HepG2 (cell line): ENCODE measurements around the gene CDT1. TPM values are rescaled to one million over a fixed set of nuclear protein-coding genes. Genes with fewer than 3 reads are reported as not detected.

Source experiments
- ATF6 ChIP-seq: sonication (generic); formaldehyde crosslinking; conservative IDR thresholded peaks from 2 replicates; pipeline ENCODE4 v1.4.0; 2020; ENCODE audit warnings: missing genetic modification reagents
- CAMTA2 ChIP-seq: sonication (generic); formaldehyde crosslinking; IDR thresholded peaks from 2 replicates; pipeline ENCODE4 v1.4.0; 2020; ENCODE audit warnings: mild to moderate bottlenecking, missing genetic modification reagents, borderline replicate concordance
- GTF2F1 ChIP-seq: fragments of 150-350 bp; IDR thresholded peaks from 2 replicates; pipeline ENCODE4 v1.6.1; 2014; ENCODE audit warnings: low read length
- HHEX ChIP-seq: IDR thresholded peaks from 2 replicates; pipeline ENCODE4 v1.6.1; 2016; ENCODE audit warnings: control low read depth
- HOXA9 ChIP-seq: sonication (generic); formaldehyde crosslinking; IDR thresholded peaks from 2 replicates; pipeline ENCODE4 v1.8.1; 2022; ENCODE audit warnings: missing genetic modification reagents, mild to moderate bottlenecking, moderate library complexity, borderline replicate concordance
- KDM5A ChIP-seq: fragments of 200-600 bp; sonication (generic); IDR thresholded peaks from 2 replicates; pipeline ENCODE4 v1.7.0; 2018; ENCODE audit warnings: antibody characterized with exemption, mild to moderate bottlenecking, low read length, borderline replicate concordance
- KLF6 ChIP-seq: IDR thresholded peaks from 2 replicates; pipeline ENCODE4 v1.8.0; 2016; ENCODE audit warnings: missing biosample characterization, missing genetic modification reagents
- POLR2AphosphoS2 ChIP-seq: IDR thresholded peaks from 2 replicates; pipeline ENCODE4 v1.6.1; 2011; ENCODE audit warnings: low read depth, low read length, improper control_type of control experiment
- SNAI1 ChIP-seq: sonication (generic); formaldehyde crosslinking; IDR thresholded peaks from 2 replicates; pipeline ENCODE4 v1.5.0; 2020; ENCODE audit warnings: mild to moderate bottlenecking, missing genetic modification reagents, borderline replicate concordance
- TBP ChIP-seq: sonication (generic); formaldehyde crosslinking; IDR thresholded peaks from 2 replicates; pipeline ENCODE4 v1.5.0; 2020; ENCODE audit warnings: missing genetic modification reagents
- TEAD2 ChIP-seq: sonication (generic); formaldehyde crosslinking; IDR thresholded peaks from 2 replicates; pipeline ENCODE4 v1.9.0; 2021; ENCODE audit warnings: missing genetic modification reagents
- TGIF2 ChIP-seq: IDR thresholded peaks from 2 replicates; pipeline ENCODE4 v1.6.1; 2016; ENCODE audit warnings: control low read depth, missing compliant biosample characterization
- THRA ChIP-seq: sonication (generic); formaldehyde crosslinking; IDR thresholded peaks from 2 replicates; pipeline ENCODE4 v1.4.0; 2020; ENCODE audit warnings: missing genetic modification reagents, borderline replicate concordance
- ZBTB44 ChIP-seq: sonication (generic); formaldehyde crosslinking; IDR thresholded peaks from 2 replicates; pipeline ENCODE4 v1.4.0; 2020; ENCODE audit warnings: missing genetic modification reagents
- ZBTB7A ChIP-seq: sonication (generic); formaldehyde crosslinking; IDR thresholded peaks from 2 replicates; pipeline ENCODE4 v1.8.0; 2022; ENCODE audit warnings: mild to moderate bottlenecking, missing genetic modification reagents
- ZFAT ChIP-seq: sonication (generic); formaldehyde crosslinking; conservative IDR thresholded peaks from 2 replicates; pipeline ENCODE4 v1.8.1; 2023; ENCODE audit warnings: missing genetic modification reagents, inconsistent platforms
- ZNF235 ChIP-seq: sonication (generic); formaldehyde crosslinking; IDR thresholded peaks from 2 replicates; pipeline ENCODE4 v1.8.1; 2023; ENCODE audit warnings: mild to moderate bottlenecking, missing genetic modification reagents, borderline replicate concordance
- ZNF496 ChIP-seq: sonication (generic); formaldehyde crosslinking; IDR thresholded peaks from 2 replicates; pipeline ENCODE4 v1.8.1; 2023; ENCODE audit warnings: mild to moderate bottlenecking, moderate library complexity, missing genetic modification reagents; ENCODE audit not compliant: insufficient replicate concordance
- ZNF513 ChIP-seq: sonication (generic); formaldehyde crosslinking; conservative IDR thresholded peaks from 2 replicates; pipeline ENCODE4 v1.5.0; 2020; ENCODE audit warnings: missing genetic modification reagents
- ZNF572 ChIP-seq: sonication (generic); formaldehyde crosslinking; IDR thresholded peaks from 2 replicates; pipeline ENCODE4 v1.5.1; 2020; ENCODE audit warnings: mild to moderate bottlenecking, missing genetic modification reagents
- ZNF576 ChIP-seq: sonication (generic); formaldehyde crosslinking; IDR thresholded peaks from 2 replicates; pipeline ENCODE4 v1.4.0; 2020; ENCODE audit warnings: mild to moderate bottlenecking, missing genetic modification reagents
- ZNF720 ChIP-seq: sonication (generic); formaldehyde crosslinking; IDR thresholded peaks from 2 replicates; pipeline ENCODE4 v1.4.0; 2020; ENCODE audit warnings: missing genetic modification reagents
- ZNF746 ChIP-seq: sonication (generic); formaldehyde crosslinking; IDR thresholded peaks from 2 replicates; pipeline ENCODE4 v1.8.0; 2022; ENCODE audit warnings: mild to moderate bottlenecking, missing genetic modification reagents
- polyA plus RNA-seq, 8 experiments: library from polyadenylated mRNA; depleted of rRNA in 3 of 8; stranded (reverse) in 7 of 8; unstranded in 1 of 8; fragments of >200 nt; fragmentation: Illumina TruSeq in 4 of 8; extraction: Trizol in 4 of 8; gene quantifications; 2 replicates each; pipeline versions ENCODE4 v1.2.1 to v1.2.3, GENCODE V29; 2011 to 2016; ENCODE audit warnings: low read depth in 4 of 8, missing spikeins in 1 of 8, mixed read lengths in 1 of 8; ENCODE audit not compliant: insufficient read depth in 1 of 8
- total RNA-seq, 5 experiments: library from RNA; depleted of rRNA; stranded (reverse); fragments of >200 nt; fragmentation: Illumina TruSeq; extraction: Trizol; gene quantifications; 2 replicates each; pipeline ENCODE4 v1.2.3, GENCODE V29; 2016; ENCODE audit warnings: low read depth in 1 of 5

The CDT1 gene
- total and polyA plus RNA-seq, 2 of the 13 experiments (the other 11 are each of a cell fraction or from before 2014, with no cell fraction given), result 23.1 to 23.8 TPM

GRCh38 chr16:88763502-88764053 is 40.0 kb upstream of the CDT1 start (continued):
- TF ChIP-seq ZNF576 (CRISPR knock-in tag) (no peak), TGIF2 (peak; percentile 94), ZFAT (CRISPR knock-in tag) (no peak), ZNF496 (CRISPR knock-in tag) (no peak), ZNF235 (CRISPR knock-in tag) (no peak), ZBTB7A (CRISPR knock-in tag) (peak; percentile 90; the same call in 1 of the 2 replicates), ZBTB44 (no peak), SNAI1 (CRISPR knock-in tag) (no peak), ZNF720 (CRISPR knock-in tag) (peak; percentile 8; the same call in 1 of the 2 replicates), CAMTA2 (CRISPR knock-in tag) (no peak), KLF6 (peak; percentile 79), HOXA9 (CRISPR knock-in tag) (no peak), KDM5A (no peak), POLR2AphosphoS2 (no peak), HHEX (CRISPR knock-in tag) (peak; percentile 89), ATF6 (CRISPR knock-in tag) (no peak), ZNF746 (0 out of 2 replicates have a peak, but pooled peaks have one; percentile 54), THRA (CRISPR knock-in tag) (peak; percentile 84), GTF2F1 (no peak), TBP (no peak), TEAD2 (CRISPR knock-in tag) (no peak), ZNF572 (no peak), ZNF513 (CRISPR knock-in tag) (no peak)
